Esophagus muscularis mucosa (tissue), 4 donors: ENCODE results near the gene RPS3A. TPM values are rescaled to one million over a fixed set of nuclear protein-coding genes. Genes with fewer than 3 reads are reported as not detected.
"Not testable (repeated sequence)": the region's sequence is repeated elsewhere in the genome, so short reads cannot be mapped to it uniquely, and the experiment has no call there.

ENCODE experiments used
- DNase-seq: peaks from one replicate; pipeline ENCODE4 v3.0.0-alpha.2; 2017; ENCODE audit errors: extremely low spot score
- H3K27ac ChIP-seq, 4 donors: fragments of 200-600 bp; sonication (generic); replicated peaks in 1 of 4; 1 replicate in 3 of 4; 2 replicates in 1 of 4; pipeline ENCODE4 v1.5.1; 2016 to 2019; ENCODE audit warnings: mild to moderate bottlenecking in 1 of 4
- H3K27me3 ChIP-seq, 4 donors: fragments of 200-600 bp; sonication (generic); one replicate each; pipeline versions ENCODE4 v1.5.1 to v1.6.0; 2016 to 2019
- H3K36me3 ChIP-seq, 4 donors: fragments of 200-600 bp; sonication (generic); one replicate each; pipeline ENCODE4 v1.5.1; 2016 to 2019
- H3K4me1 ChIP-seq, 4 donors: fragments of 200-600 bp; sonication (generic); one replicate each; pipeline ENCODE4 v1.5.1; 2016 to 2019
- H3K4me3 ChIP-seq, 4 donors: fragments of 200-600 bp; sonication (generic); 1 replicate in 2 of 4; 2 replicates in 2 of 4; pipeline ENCODE4 v1.5.1; 2016 to 2019; ENCODE audit warnings: mild to moderate bottlenecking in 4 of 4, moderate library complexity in 1 of 4
- H3K9me3 ChIP-seq, 4 donors: fragments of 200-600 bp; sonication (generic); 1 replicate in 3 of 4; 2 replicates in 1 of 4; pipeline ENCODE4 v1.5.1; 2016 to 2019
- CTCF ChIP-seq, 3 experiments: fragments of 200-600 bp in 2 of 3; fragments of 450-650 bp in 1 of 3; sonication (generic) in 2 of 3; IDR thresholded peaks; one replicate each; pipeline ENCODE4 v1.5.1; 2017 to 2019; ENCODE audit warnings: antibody characterized with exemption in 3 of 3, mild to moderate bottlenecking in 2 of 3, moderate library complexity in 1 of 3
- EP300 ChIP-seq: sonication (generic); formaldehyde crosslinking; IDR thresholded peaks from one replicate; pipeline ENCODE4 v1.6.1; 2017; ENCODE audit warnings: antibody characterized with exemption
- POLR2A ChIP-seq: fragments of 450-650 bp; IDR thresholded peaks from one replicate; pipeline ENCODE4 v1.6.1; 2017; ENCODE audit warnings: antibody characterized with exemption, moderate library complexity, mild to moderate bottlenecking, low read depth
- POLR2AphosphoS5 ChIP-seq, 2 donors: sonication (generic); formaldehyde crosslinking; IDR thresholded peaks; one replicate each; pipeline ENCODE4 v1.6.1; 2017; ENCODE audit warnings: antibody characterized with exemption in 2 of 2
- whole genome bisulfite sequencing: methylation state at CpG from one replicate; pipeline ENCODE4 v1.1.5; 2018; 5-methylcytosine and 5-hydroxymethylcytosine counted together
- intact Hi-C: fragments of 100-400 bp; cut with DNase I; formaldehyde crosslinking; loops from one replicate; pipeline ENCODE4 v1.15.1; 2023
- total RNA-seq, 4 donors: library from RNA; depleted of rRNA; stranded (reverse); fragments of >200 nt; gene quantifications; one replicate each; pipeline versions ENCODE4 v1.1.0 to v1.2.1, GENCODE V29; 2016

RPS3A gene
- total RNA-seq, 4 donors from 2014 or later = 1,272 to 4,454 (median 2,978) TPM

GRCh38 chr4:151129796-151130195, 30.4 kb downstream of the RPS3A start:
- 100% methylated on average over 1 of the region's 1 CpG for WGBS
- DNase-seq = no peak
- H3K27ac ChIP-seq = no peak overlapping the region
- intact Hi-C loops = no loop called here
- H3K9me3 ChIP-seq = no peaks in the 10 kb centered on the region
- H3K27me3 ChIP-seq = no peaks in the 10 kb centered on the region
- H3K4me3 ChIP-seq = no peak overlapping the region
- TF ChIP-seq POLR2A (no peak), CTCF (IDR thresholded peaks at IDR 0.05) (no peak), POLR2AphosphoS5 (IDR thresholded peaks at IDR 0.05) (no peak), EP300 (no peak)
- H3K36me3 ChIP-seq = peaks cover 54 to 96% (median 89%) of the 10 kb centered on the region in 4 donors
- no peaks in the 10 kb centered on the region for H3K4me1 ChIP-seq

GRCh38 chr4:151133311-151133710, 33.9 kb downstream of the RPS3A start:
- no peaks in the 10 kb centered on the region for H3K4me1 ChIP-seq
- DNase-seq = no peak
- no peaks in the 10 kb centered on the region for H3K9me3 ChIP-seq
- no peaks in the 10 kb centered on the region for H3K27me3 ChIP-seq
- 84% methylated on average over 5 of the region's 5 CpGs for WGBS
- TF ChIP-seq EP300 (no peak), POLR2AphosphoS5 (IDR thresholded peaks at IDR 0.05) (no peak), CTCF (IDR thresholded peaks at IDR 0.05) (no peak), POLR2A (no peak)
- H3K27ac ChIP-seq = no peak overlapping the region
- no peak overlapping the region for H3K4me3 ChIP-seq
- intact Hi-C loops = no loop called here
- H3K36me3 ChIP-seq = peaks cover 26 to 95% (median 81%) of the 10 kb centered on the region in 4 donors

- H3K9me3 ChIP-seq, DNase-seq, intact Hi-C loops, H3K4me1 ChIP-seq, H3K4me3 ChIP-seq, H3K27ac ChIP-seq, H3K27me3 ChIP-seq: not testable (repeated sequence)
- H3K36me3 ChIP-seq = peaks cover 12 to 96% (median 78%) of the 10 kb centered on the region in 4 donors
- WGBS = 96% methylated on average over 3 of the region's 3 CpGs
Observed at GRCh38 chr4:151136048-151136447, 36.6 kb downstream of the RPS3A start.

GRCh38 chr4:151139814-151140213, 40.4 kb downstream of the RPS3A start:
- Histone ChIP-seq H3K4me1 (no peaks in the 10 kb centered on the region), H3K4me3 (no peak overlapping the region), H3K36me3 (peaks cover 8 to 98% (median 73%) of the 10 kb centered on the region in 4 donors), H3K27me3 (no peaks in the 10 kb centered on the region), H3K27ac (no peak overlapping the region), H3K9me3 (no peaks in the 10 kb centered on the region)
- intact Hi-C loops = no loop called here
- DNase-seq = no peak
- WGBS = 90% methylated on average over 1 of the region's 1 CpG
- no peak for TF ChIP-seq POLR2A
- TF ChIP-seq EP300 = no peak
- TF ChIP-seq CTCF (IDR thresholded peaks at IDR 0.05) = no peak
- TF ChIP-seq POLR2AphosphoS5 (IDR thresholded peaks at IDR 0.05) = no peak

GRCh38 chr4:151142758-151143157, 43.3 kb downstream of the RPS3A start:
- H3K27me3 ChIP-seq = no peaks in the 10 kb centered on the region
- TF ChIP-seq CTCF (IDR thresholded peaks at IDR 0.05) (no peak), EP300 (no peak), POLR2AphosphoS5 (IDR thresholded peaks at IDR 0.05) (no peak), POLR2A (no peak)
- intact Hi-C loops = no loop called here
- no peak overlapping the region for H3K27ac ChIP-seq
- peaks cover 18 to 96% (median 67%) of the 10 kb centered on the region in 4 donors for H3K36me3 ChIP-seq
- 79% methylated on average over 1 of the region's 1 CpG for WGBS
- DNase-seq = no peak
- H3K9me3 ChIP-seq = no peaks in the 10 kb centered on the region
- peaks cover 0 to 3% (median 0%) of the 10 kb centered on the region in 4 donors for H3K4me1 ChIP-seq
- no peak overlapping the region for H3K4me3 ChIP-seq
